ENCODE measurements around the gene DNAJB8. TPM values are rescaled to one million over a fixed set of nuclear protein-coding genes. Genes with fewer than 3 reads are reported as not detected.

Gene DNAJB8
- total RNA-seq, 4 donors from 2014 or later = not detected

GRCh38 chr3:128499724-128500275 lies 33.1 kb upstream of the DNAJB8 start:
- no peak overlapping the region for H3K27ac ChIP-seq
- H3K4me1 ChIP-seq = peaks cover 4 to 10% of the 10 kb centered on the region in 2 donors
- no peak for TF ChIP-seq POLR2A (IDR thresholded peaks at IDR 0.05)
- DNase-seq (no peak), ATAC-seq (no peak)
- intact Hi-C loops (cut with DNase I; ENCODE audit: low total_unique reads) (loop anchor here (2.0 to 5.0 kb wide), 3 partner anchors 192 to 425 kb away; no protein-coding TSS in a partner anchor), in situ Hi-C loops (cut with MboI; ENCODE audit: low sequenced_read_pairs in 4 of 4) (loop anchor here (10.0 to 25.0 kb wide), 3 partner anchors 325 to 412 kb away; no protein-coding TSS in a partner anchor)
- H3K9me3 ChIP-seq = no peaks in the 10 kb centered on the region
- H3K36me3 ChIP-seq = no peaks in the 10 kb centered on the region
- H3K4me3 ChIP-seq = no peak overlapping the region
- peaks cover 48 to 51% (median 51%) of the 10 kb centered on the region in 3 donors for H3K27me3 ChIP-seq

- TF ChIP-seq POLR2A (IDR thresholded peaks at IDR 0.05) (no peak), CTCF (IDR thresholded peaks at IDR 0.05 in 4 of 5, conservative IDR thresholded peaks at IDR 0.05 in 1 of 5) (no peak)
- no peak for DNase-seq
- no peak overlapping the region for H3K4me3 ChIP-seq
- no peaks in the 10 kb centered on the region for H3K9me3 ChIP-seq
- intact Hi-C loops (cut with DNase I; ENCODE audit: low total_unique reads) = loop anchor here (1.0 to 5.0 kb wide), 4 partner anchors 73 to 424 kb away; no protein-coding TSS in a partner anchor
- ATAC-seq = no peak
- in situ Hi-C loops (cut with MboI; ENCODE audit: low sequenced_read_pairs in 4 of 4) = loop anchor here in 1 of 4 donors (25.0 kb wide), 1 partner anchor 412 kb away; no protein-coding TSS in a partner anchor
- peaks cover 55 to 59% (median 57%) of the 10 kb centered on the region in 3 donors for H3K27me3 ChIP-seq
- H3K27ac ChIP-seq = no peak overlapping the region
- no peaks in the 10 kb centered on the region for H3K36me3 ChIP-seq
- peaks cover 4 to 10% of the 10 kb centered on the region in 2 donors for H3K4me1 ChIP-seq
These were observed 32.3 kb upstream of the DNAJB8 start for GRCh38 chr3:128498901-128499530.

GRCh38 chr3:128498127-128498626 lies 31.5 kb upstream of the DNAJB8 start:
- peak overlapping the region in 2 of 4 donors; percentile 54 to 57 for H3K4me3 ChIP-seq
- DNase-seq (no peak), ATAC-seq (no peak)
- peaks cover 4 to 10% of the 10 kb centered on the region in 2 donors for H3K4me1 ChIP-seq
- no peaks in the 10 kb centered on the region for H3K36me3 ChIP-seq
- in situ Hi-C loops (cut with MboI; ENCODE audit: low sequenced_read_pairs in 4 of 4) (loop anchor here in 1 of 4 donors (25.0 kb wide), 1 partner anchor 411 kb away; no protein-coding TSS in a partner anchor), intact Hi-C loops (cut with DNase I; ENCODE audit: low total_unique reads) (loop anchor here (1.0 to 5.0 kb wide), 4 partner anchors 72 to 423 kb away; no protein-coding TSS in a partner anchor)
- TF ChIP-seq POLR2A (IDR thresholded peaks at IDR 0.05) (no peak), CTCF (IDR thresholded peaks at IDR 0.05 in 4 of 5, conservative IDR thresholded peaks at IDR 0.05 in 1 of 5) (peak in 2 of 5 experiments; percentile 0 to 9)
- no peaks in the 10 kb centered on the region for H3K9me3 ChIP-seq
- H3K27me3 ChIP-seq = peaks cover 63 to 67% (median 65%) of the 10 kb centered on the region in 3 donors
- H3K27ac ChIP-seq = no peak overlapping the region

GRCh38 chr3:128497305-128498126 lies 30.8 kb upstream of the DNAJB8 start:
- in situ Hi-C loops (cut with MboI; ENCODE audit: low sequenced_read_pairs in 4 of 4) = loop anchor here in 1 of 4 donors (25.0 kb wide), 1 partner anchor 410 kb away; no protein-coding TSS in a partner anchor
- H3K27me3 ChIP-seq = peaks cover 70 to 74% (median 72%) of the 10 kb centered on the region in 3 donors
- H3K4me3 ChIP-seq = peak overlapping the region; percentile 50 to 64 (median 56)

More at GRCh38 chr3:128497305-128498126, 30.8 kb upstream of the DNAJB8 start:
- H3K36me3 ChIP-seq = no peaks in the 10 kb centered on the region
- peaks cover 8 to 15% of the 10 kb centered on the region in 2 donors for H3K4me1 ChIP-seq
- ATAC-seq (peak; percentile 68 to 72), DNase-seq (no peak)
- TF ChIP-seq POLR2A (IDR thresholded peaks at IDR 0.05) (no peak), CTCF (IDR thresholded peaks at IDR 0.05 in 4 of 5, conservative IDR thresholded peaks at IDR 0.05 in 1 of 5) (peak; percentile 51 to 94 (median 72))
- intact Hi-C loops (cut with DNase I; ENCODE audit: low total_unique reads) = loop anchor here (1.0 to 5.0 kb wide), 6 partner anchors 71 to 423 kb away; no protein-coding TSS in a partner anchor
- no peak overlapping the region for H3K27ac ChIP-seq
- H3K9me3 ChIP-seq = no peaks in the 10 kb centered on the region
